DND-41 (cell line): ENCODE data around the gene GRIPAP1.

ENCODE experiments used
- EZH2 ChIP-seq: IDR thresholded peaks from 3 replicates; pipeline ENCODE4 v1.6.1; 2012; ENCODE audit warnings: borderline replicate concordance, low read depth, mild to moderate bottlenecking, moderate library complexity, low read length, inconsistent platforms; ENCODE audit not compliant: severe bottlenecking
- TF ChIP-seq, protein P1 (sequence below): IDR thresholded peaks from 2 replicates; pipeline ENCODE4 v1.5.1; 2012; ENCODE audit warnings: borderline replicate concordance, low read length, moderate library complexity, mild to moderate bottlenecking; ENCODE audit not compliant: poor library complexity, severe bottlenecking; ENCODE audit errors: extremely low read depth

DNA sequence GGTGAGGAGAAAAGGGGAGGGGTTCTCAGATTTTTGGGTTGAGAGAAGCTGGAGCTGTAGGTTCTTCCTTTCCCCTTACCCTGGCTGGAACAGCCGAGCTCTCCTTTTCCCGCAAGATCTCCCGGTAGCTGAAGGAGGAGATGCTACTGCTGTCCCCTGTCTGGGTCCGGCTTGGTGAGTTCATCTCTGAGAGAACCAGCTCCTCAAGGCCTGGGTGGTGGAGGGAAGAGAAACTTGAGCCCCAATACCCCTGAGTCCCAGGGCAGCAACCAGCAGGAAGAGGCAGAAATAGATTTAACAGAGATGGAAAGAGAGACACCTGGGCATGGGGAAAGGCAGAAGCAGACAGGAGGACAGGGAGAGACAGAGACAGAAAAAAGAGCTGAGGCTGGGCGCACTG lies 23.8 kb downstream of the GRIPAP1 start:
- TF ChIP-seq, protein P1, sequence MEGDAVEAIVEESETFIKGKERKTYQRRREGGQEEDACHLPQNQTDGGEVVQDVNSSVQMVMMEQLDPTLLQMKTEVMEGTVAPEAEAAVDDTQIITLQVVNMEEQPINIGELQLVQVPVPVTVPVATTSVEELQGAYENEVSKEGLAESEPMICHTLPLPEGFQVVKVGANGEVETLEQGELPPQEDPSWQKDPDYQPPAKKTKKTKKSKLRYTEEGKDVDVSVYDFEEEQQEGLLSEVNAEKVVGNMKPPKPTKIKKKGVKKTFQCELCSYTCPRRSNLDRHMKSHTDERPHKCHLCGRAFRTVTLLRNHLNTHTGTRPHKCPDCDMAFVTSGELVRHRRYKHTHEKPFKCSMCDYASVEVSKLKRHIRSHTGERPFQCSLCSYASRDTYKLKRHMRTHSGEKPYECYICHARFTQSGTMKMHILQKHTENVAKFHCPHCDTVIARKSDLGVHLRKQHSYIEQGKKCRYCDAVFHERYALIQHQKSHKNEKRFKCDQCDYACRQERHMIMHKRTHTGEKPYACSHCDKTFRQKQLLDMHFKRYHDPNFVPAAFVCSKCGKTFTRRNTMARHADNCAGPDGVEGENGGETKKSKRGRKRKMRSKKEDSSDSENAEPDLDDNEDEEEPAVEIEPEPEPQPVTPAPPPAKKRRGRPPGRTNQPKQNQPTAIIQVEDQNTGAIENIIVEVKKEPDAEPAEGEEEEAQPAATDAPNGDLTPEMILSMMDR: no peak
- TF ChIP-seq EZH2: no peak
